NCI-H2227 (cell line): Measurements from ENCODE around the gene FSTL4.

Experiments used
- DNase-seq: peaks from one replicate; lab custom pipeline; 2025; ENCODE audit not compliant: unreplicated experiment; lab: John Stamatoyannopoulos, UW

The FSTL4 gene

DNA sequence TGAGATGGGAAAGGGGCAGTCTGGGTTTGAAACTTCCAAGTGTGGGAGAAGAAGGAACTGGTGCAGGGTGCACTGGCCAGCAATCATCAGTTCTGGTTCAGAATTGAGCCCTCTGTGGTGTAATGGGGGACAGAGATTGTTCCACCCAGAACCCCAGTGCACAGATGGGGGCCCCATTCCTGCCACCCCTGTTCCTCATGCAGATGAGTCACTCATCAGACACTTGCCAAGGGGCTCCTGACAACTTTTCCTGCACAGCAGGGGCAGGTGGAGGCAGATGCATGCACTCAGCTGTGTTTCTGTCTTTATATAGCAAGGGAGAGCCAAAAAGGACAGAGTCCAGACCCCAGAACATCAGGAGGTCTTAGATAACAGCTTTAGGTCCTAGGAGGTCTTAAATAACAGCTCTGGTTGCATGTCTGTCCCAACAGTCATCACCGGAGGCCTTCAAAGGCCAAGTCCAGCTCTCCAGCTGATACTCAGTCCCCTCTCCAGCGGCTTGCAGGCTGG, 307.6 kb downstream of the FSTL4 start:
- DNase-seq: no peak

DNA sequence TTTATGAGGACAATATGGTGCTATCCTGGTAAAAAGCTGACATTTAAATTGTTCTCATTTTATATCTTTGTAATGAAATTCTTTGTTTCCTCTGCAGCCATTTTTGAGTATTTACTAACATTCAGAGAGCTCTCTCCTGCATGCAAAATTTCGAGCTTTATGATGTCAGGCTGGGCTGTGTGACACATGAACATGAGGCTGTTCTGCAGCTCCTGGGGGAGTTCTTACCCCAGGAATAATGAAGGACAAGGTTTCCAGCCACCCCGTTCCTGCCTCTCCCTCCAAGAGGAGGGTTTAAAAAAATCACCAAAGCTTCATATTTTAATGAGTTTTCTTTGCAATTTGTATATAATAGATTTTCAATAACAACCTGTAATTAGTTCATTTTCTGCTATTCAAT, 308.2 kb downstream of the FSTL4 start:
- no peak for DNase-seq

DNA sequence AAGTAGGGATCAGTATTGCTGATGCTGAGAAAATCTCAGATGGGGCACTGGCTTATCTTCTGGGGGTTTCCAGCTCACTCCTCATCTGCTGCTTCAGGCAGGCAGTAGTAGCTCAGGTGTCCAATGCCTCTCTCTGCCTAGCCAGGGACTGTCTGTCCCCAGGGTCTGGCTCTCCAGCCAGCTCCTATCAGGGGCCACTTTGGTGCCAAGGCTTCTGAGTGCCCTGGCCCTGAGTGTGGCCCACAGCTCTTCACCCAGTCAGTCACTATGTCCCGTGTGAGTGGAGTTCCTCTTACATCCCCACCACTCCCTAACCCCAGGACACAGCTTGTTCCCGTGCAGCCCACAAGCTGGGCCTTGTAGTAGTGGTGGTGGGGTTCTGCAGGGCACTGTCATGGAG, 309.0 kb downstream of the FSTL4 start:
- no peak for DNase-seq

DNA sequence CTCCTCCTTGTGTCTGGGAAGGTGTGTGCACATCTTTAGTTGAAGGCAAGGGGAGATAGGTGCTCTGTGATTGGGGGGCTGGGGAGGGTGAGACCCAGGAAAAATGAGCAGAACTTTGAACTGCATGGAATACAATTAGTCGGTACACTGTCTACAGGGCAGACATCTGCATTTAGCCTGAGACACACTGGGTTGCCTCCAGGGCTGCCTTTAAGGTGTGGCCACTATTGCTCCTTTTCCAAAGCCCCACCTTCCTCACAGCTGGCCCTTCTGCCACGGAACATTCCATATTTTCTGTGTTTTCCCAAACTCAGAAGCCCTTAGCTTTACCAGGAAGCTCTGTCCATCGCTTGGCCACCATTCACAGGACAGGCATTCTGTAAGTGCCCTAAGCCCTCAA, 312.6 kb downstream of the FSTL4 start:
- no peak for DNase-seq

DNA sequence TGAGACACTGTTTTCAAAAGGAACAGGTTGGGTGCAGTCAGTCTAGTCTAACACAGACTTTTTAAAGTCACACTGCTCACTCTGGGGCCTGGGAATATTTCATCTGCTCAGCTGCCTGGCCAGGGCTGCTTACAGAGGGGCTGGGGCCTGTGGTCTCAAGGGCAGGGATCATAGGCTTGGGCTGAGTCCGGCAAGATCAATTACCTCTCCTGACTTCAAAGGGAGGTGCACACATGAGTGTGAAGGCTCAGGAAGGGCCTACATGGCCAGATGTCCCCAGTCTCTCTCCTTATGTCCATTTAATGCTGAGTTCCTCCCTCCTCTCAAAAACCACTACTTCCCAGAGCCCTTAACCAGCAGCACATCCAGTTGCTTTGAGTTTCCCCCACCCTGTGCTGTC, 313.3 kb downstream of the FSTL4 start:
- no peak for DNase-seq

DNA sequence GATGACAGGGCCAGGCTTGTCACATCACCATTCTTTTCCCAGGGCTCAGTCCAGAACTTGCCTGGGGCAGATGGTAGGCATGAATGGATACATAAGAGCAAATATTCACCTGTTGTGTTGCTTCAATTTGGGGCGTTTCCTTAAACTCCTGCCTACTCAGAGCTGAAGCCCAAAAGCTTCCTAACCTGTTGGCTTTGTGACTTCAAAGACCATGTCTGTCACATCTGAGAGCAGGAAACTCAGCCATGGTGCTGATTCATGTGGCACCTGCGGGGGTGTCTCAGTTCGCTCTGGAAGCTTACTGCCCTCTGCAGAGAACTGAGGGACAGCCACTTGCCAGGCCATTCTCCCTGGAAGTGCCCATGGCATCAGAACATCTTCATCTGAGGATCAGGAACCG, 313.9 kb downstream of the FSTL4 start:
- no peak for DNase-seq

DNA sequence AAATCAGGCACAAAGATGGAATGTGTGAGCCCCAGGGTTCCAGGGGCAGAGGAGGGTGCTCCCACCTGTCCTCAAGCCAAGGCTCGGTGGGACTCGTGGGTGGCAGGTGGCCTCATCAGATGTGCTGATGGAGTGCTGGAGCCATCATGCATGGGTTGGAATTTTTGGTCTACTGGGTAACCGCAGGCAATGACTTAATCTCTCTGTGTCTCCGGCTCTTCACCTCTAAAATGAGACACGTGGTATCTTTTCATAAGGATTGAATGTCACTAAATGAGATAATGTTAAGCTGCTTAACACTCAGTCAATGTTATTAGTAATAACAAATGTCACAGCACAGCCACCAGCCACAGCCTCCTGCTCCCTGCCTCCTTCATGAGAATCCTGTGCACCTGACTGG, 315.0 kb downstream of the FSTL4 start:
- no peak for DNase-seq

DNA sequence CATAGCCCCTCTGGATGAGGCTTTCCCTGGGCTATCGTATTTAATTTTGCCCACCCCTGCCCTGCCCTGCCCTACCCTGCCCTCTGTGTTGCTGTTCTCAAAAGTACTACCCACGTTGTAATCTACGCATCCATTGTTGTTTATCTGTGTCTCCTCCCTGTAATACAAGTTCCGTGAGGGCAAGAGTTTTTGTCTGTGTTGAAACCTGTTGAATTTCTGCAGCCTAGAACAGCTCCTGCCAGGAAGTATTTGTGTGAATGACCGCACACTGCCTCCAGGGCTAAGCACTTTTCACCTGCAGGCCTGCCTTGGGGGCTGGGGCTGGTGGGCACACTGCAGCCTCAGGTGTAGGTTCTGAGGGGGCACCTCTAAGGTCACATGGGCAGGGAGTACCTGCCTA, 315.7 kb downstream of the FSTL4 start:
- no peak for DNase-seq

DNA sequence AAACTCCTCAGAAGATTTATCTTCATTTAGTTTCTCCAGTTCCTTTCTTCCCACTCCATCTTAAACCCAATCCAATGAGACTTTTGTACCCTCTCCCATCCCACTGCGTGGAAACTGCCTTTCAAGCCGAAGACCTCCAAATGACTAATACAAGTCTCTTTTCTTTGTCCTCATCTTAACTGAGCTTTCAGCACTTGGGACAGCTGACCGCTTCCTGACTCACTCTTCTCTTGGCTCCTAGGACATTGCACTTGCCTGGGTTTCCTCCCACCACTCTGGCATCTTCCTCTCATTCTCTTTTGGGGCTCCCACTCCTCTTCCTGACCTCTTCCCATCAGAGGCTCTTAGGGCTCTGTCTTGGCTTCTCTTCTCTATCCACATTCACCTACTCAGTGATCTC, 316.8 kb downstream of the FSTL4 start:
- no peak for DNase-seq

DNA sequence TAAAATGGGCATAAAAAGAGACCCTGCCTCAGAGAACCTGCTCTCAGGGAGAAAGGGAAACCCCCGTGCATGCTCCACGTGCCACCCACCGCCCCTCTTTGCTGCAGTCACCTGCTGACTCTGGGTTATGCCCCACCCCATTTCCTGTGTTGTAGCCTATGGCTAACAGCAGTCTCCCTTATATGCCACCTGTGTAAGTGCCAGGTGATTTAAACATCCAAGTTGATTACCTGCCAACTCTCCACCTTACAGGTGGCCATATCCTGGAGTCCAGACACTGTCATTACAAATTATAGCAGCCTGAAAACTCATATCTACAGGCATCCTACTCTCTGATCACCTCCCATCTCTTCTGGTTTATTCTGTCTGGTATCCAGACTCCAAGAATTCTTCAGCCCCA, 318.0 kb downstream of the FSTL4 start:
- no peak for DNase-seq

DNA sequence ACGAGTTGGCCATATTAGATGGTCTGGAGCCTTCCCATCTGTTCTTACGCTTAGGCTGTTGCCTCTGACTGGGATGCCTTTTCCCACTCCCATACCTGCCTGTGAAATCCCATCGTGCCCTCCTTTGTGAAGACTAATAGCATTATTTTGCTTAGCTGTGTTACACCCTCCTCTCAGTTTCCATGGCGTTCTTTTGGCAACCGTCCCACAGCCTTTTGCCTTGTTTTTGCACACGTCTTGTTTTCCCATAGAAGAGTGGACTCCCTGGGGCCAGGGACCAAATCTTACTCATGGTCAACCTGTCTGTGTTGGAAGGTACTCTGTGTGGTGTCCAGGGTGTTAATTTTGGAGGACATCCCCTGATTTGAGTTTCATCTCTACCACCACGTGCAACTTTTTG, 318.4 kb downstream of the FSTL4 start:
- DNase-seq: no peak

DNA sequence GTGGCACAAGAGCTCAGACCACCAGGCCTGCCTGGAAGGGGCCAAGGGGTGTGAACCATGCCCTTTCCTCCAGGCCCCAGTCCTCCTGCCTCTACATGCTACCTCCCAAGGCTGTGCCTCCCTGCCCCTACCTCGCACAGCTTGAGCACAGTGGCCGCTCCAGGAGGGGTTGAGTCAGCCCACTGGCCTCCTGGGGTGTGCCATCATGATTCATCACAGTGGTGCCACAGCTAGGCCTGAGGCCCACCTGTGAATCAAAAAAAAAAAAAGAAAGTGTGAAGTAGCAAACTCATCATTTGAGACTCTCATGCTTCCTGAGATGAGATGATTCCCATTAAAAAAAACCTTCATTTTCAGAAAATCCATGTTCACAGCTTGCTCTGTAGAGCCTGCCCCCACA, 320.0 kb downstream of the FSTL4 start:
- DNase-seq: no peak

DNA sequence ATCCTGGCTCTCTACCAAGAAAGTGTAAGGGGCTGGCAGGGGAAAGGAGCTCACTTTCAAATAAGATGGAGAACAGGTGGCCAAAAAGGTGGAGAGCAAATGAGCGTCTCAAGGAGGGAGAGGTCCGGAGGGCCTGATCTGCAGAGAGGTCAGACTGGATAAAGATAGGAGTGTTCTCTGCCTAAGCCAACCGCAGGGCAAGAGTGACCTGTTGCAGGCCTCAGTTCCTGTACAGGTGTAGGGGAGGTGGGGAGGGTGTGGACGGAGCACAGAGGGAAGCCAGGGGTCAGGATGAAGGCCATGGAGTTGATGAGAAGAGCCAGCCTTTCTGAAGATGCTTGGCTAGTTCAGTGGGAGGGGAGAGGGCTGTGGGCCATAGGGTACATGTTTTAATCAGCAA, 320.8 kb downstream of the FSTL4 start:
- no peak for DNase-seq

DNA sequence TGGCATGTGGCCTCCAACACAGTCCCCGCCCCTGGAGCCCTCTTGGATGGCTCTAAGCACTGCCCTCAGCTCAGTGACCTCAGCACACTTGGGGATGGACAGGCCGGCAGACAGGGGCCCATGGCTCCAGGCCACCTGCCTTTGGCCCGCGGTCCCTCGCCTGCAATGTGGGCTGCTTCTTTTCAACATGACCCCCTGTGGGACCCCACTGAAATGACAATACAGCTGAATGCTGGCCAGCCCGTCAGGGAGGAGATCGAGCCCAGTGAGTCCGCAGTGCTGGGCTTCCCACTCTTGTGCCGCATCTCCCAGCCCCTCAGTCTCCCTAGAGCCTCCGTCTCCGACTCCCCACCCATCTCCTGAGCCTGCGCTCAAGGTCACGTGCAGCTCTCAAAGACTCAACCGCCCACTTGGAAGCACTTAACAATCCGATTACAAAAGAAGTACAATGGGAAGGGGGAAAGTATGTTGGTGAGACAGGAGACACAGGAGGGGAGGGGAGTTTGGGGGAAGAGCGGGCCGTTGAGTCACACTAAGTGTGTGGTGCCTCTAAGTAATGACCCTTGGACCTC, 321.6 kb downstream of the FSTL4 start:
- DNase-seq: no peak

DNA sequence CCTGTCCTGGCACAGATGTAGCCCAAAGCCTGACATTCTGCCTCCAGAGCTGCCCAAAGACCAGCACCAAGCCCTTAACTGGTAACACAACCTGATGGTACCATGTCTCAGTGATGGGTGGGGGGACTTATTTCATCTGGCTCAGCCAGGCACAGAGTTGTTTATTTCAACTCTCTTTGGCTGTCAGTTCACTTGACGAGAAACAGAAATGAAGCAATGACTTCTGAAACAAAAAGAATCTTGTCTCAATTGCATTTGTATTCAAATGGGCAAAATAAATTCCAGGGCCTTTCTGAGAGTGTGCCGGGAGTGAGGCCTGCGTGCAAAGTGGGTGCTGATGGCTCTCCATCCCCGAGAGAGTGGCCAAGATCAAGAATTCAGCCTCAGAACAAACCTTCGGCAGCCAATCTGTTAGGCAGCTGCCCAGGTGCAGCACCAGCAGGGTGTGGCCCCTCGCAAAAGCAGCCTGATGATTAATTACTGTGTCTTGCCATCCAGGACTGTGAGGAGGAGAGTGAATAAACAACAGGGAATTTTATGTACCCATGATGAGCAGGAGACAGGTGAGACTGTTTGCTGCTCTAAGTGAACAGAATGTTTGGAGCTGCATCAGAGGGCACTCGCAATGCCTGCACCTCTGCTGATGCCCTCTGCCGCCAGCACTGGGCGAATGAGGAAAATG, 322.5 kb downstream of the FSTL4 start:
- DNase-seq: no peak

DNA sequence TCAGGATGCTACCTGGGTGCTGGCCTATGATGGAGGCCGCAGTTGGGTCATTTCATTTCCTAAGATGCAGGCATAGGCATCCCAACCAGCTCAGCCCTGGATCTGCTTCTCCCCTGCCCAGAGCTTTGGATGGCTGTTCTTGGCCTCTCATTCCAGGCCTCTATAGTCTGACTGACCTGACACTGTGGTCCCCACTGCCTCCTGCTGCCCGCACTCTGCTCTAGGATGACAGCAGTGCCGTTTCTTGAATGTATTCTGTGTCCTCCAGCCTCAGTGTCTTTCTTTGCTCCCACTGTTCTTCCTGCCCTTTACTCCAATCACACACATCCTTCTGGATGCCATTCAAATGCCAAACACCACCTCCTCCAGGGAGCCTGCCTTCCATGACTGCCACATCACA, 324.8 kb downstream of the FSTL4 start:
- DNase-seq: no peak

DNA sequence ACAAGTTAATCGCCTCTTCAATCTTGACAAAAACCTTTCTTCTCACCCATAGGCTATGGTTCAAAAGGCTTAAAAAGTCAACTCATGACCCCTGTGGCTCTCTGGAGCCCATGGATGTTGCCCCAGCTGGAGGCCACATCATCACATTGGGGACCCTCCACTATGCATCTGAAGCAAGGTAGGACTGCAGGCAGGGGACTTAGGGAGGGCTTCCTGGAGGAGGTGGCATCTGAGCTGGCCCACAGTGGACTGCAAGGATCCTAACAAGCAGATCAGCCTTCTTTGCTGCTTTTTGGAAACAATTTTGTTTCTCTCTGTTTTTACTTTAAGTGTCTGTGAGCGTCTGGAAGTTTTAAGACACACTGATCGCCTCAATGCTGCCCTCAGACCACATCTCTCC, 325.9 kb downstream of the FSTL4 start:
- no peak for DNase-seq

DNA sequence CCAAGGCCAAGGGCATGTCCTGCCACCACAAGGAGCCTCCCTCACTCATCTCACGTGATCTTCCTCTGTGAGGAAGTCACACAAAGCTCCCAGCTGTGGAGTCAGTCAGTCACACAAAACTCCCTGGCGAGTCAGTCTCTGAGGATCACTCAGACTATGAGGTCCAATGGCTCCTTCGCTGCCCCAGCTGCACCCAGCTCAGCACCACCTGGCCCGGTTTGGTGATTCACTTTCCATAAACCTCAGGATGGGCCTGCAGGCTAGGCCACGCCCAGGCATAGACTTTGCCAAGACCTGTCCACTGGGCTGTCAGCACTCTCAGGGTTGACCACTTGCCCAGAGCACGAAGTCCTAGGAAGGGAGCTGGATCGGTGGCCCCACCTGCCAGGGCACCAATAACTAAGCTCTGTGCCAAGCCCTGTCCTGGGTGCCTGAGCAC, 326.7 kb downstream of the FSTL4 start:
- DNase-seq: no peak

DNA sequence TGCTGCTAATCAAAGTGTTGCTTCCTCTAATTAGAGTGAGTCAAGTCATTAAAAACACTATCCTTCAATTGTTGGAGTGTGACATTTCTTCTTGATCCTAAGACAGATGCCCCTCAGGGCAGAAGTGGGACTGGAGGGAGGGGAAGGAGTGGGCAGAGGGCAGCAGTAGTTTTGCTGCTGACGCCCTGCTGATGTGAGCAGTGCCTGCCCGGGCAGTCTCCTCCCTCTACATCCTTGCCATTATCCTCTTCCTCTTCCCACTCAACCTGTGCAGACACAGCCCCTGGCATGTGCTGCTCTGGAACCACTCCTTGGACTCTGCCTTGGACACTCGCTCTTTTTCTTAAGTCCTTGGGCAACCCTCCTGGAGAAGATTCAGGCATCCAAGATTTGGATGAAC, 328.0 kb downstream of the FSTL4 start:
- DNase-seq: no peak

DNA sequence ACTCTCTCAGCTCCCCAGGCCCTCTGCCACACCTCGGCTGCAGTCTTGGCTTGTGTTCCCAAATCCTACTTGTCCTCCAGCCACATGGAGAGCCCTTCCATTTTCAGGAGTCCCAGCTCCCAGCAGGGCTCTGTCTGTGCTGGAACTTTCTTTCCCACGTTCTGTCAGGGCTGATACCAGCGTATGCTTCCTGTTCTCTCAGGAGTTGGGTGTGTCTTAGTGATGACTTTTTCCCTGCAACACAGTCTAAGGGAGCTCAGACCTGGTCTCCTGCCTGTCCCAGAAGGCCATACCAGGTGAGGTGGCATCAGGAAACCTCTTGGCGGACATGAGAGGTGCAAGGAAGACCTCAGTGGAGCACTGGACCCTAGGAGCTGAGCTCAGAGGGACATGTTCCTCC, 334.0 kb downstream of the FSTL4 start:
- DNase-seq: no peak

DNA sequence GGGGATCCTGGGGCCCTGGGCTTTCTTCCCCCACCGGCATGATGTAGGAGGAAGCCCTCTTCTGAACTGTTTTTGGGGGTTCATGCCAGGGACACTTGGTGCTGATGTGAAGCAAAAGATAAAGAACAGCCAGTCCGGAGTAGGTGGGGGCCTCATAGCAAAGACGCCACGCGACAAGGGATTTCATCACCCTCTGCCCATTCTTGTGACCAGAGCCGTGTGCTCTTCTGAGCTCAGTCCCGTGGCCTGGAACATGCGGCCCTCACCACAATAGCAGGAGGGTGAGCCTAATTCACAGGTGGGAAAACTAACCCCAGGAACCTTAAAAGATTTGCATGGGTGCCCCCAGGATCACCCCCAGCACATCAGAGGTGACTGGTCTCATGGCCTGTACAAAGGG, 334.6 kb downstream of the FSTL4 start:
- DNase-seq: no peak

DNA sequence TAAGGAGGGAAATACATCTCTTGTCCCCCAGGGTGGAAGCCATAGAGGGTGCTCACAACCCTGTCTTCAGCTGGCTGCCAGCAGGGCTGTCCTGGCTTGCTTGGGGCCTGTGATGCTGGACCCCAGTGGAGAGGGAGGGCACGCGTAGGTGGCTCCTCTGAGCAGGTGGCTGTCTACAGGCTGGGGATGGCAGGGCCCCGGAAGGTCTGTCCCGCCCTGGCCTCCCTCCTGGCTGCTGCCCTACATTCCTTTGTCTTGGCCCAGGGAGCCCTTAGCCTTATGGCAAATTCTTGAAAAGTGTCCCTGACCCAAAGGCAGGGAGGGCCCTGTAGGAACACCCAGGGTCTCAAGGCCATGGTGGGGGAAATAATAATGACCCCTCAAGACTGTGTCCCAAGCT, 336.2 kb downstream of the FSTL4 start:
- DNase-seq: no peak

DNA sequence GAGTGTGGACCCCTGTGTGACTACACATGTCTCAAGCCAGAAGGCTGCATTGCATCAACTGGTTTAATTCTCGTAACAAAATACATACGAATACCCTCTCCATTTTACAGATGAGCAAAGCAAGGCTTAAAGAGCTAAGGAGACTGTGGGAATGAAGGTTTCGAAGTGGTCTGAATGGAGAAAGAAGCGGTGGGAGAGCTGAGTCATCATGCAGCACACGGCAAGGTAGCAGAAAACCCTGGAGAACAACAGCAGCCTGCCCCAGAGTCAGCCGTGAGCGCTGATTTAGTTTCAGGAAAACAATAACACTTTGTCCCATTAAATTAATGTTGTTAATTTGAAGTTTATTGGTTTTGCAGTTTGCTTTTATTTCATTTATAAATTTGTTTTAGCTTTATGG, 336.7 kb downstream of the FSTL4 start:
- DNase-seq: no peak
